H9 (cell line): ENCODE results near the gene EPC2. TPM values are rescaled to one million over a fixed set of nuclear protein-coding genes. Genes with fewer than 3 reads are reported as not detected.

ENCODE experiments used
- DNase-seq: peaks from one replicate; pipeline ENCODE4 v3.0.0-alpha.2; 2017
- H2AFZ ChIP-seq: one replicate; pipeline ENCODE4 v1.6.1; 2013; ENCODE audit warnings: mild to moderate bottlenecking, low read length, control low read depth, moderate library complexity
- H2AK5ac ChIP-seq: 2 replicates; pipeline ENCODE4 v1.6.1; 2013; ENCODE audit warnings: low read length, control low read depth, mixed read lengths; ENCODE audit not compliant: insufficient read length
- H2BK120ac ChIP-seq: one replicate; pipeline ENCODE4 v1.6.1; 2013; ENCODE audit warnings: low read depth, mild to moderate bottlenecking, low read length, control low read depth, inconsistent platforms; ENCODE audit not compliant: poor library complexity, severe bottlenecking
- H2BK12ac ChIP-seq: 2 replicates; pipeline ENCODE4 v1.6.1; 2013; ENCODE audit warnings: low read length, control low read depth, mixed read lengths, low read depth; ENCODE audit not compliant: insufficient read length
- H2BK15ac ChIP-seq: 2 replicates; pipeline ENCODE4 v1.6.1; 2013; ENCODE audit warnings: low read depth, low read length, control low read depth
- H2BK20ac ChIP-seq: one replicate; pipeline ENCODE4 v1.6.1; 2013; ENCODE audit warnings: low read depth, mild to moderate bottlenecking, low read length, control low read depth, inconsistent platforms; ENCODE audit not compliant: poor library complexity, severe bottlenecking
- H2BK5ac ChIP-seq: 2 replicates; pipeline ENCODE4 v1.6.1; 2013; ENCODE audit warnings: low read length, control low read depth, mixed read lengths; ENCODE audit not compliant: insufficient read length
- H3K14ac ChIP-seq: 2 replicates; pipeline ENCODE4 v1.6.1; 2013; ENCODE audit warnings: low read length, control low read depth; ENCODE audit not compliant: insufficient read depth
- H3K18ac ChIP-seq: 2 replicates; pipeline ENCODE4 v1.6.1; 2013; ENCODE audit warnings: low read depth, mild to moderate bottlenecking, mixed read lengths, low read length, control low read depth; ENCODE audit not compliant: insufficient read length
- H3K23ac ChIP-seq: 2 replicates; pipeline ENCODE4 v1.6.1; 2013; ENCODE audit warnings: low read length, control low read depth, mixed read lengths, low read depth; ENCODE audit not compliant: insufficient read length
- H3K23me2 ChIP-seq: 2 replicates; pipeline ENCODE4 v1.6.1; 2013; ENCODE audit warnings: low read depth, mild to moderate bottlenecking, mixed read lengths, low read length, control low read depth; ENCODE audit not compliant: insufficient read length, poor library complexity, severe bottlenecking
- H3K27ac ChIP-seq: 2 replicates; pipeline ENCODE4 v1.5.1; 2013; ENCODE audit warnings: low read length, control low read depth, mixed read lengths, low read depth; ENCODE audit not compliant: insufficient read length
- H3K27me3 ChIP-seq: 2 replicates; pipeline ENCODE4 v1.6.1; 2013; ENCODE audit warnings: low read length, control low read depth, inconsistent platforms; ENCODE audit not compliant: insufficient read depth
- H3K4ac ChIP-seq: 2 replicates; pipeline ENCODE4 v1.6.1; 2013; ENCODE audit warnings: low read depth, mild to moderate bottlenecking, control low read depth, inconsistent platforms, low read length, moderate library complexity
- H3K4me1 ChIP-seq: 2 replicates; pipeline ENCODE4 v1.6.1; 2013; ENCODE audit warnings: low read length, control low read depth, inconsistent platforms; ENCODE audit not compliant: insufficient read depth
- H3K4me2 ChIP-seq: 2 replicates; pipeline ENCODE4 v1.6.1; 2013; ENCODE audit warnings: low read length, control low read depth, mixed read lengths; ENCODE audit not compliant: insufficient read length, insufficient read depth
- H3K56ac ChIP-seq: 2 replicates; pipeline ENCODE4 v1.6.1; 2013; ENCODE audit warnings: low read depth, mild to moderate bottlenecking, mixed read lengths, low read length, control low read depth; ENCODE audit not compliant: insufficient read length
- H3K79me1 ChIP-seq: 2 replicates; pipeline ENCODE4 v1.6.1; 2013; ENCODE audit warnings: low read depth, mild to moderate bottlenecking, moderate library complexity, low read length, control low read depth, inconsistent platforms; ENCODE audit not compliant: insufficient read depth, poor library complexity, severe bottlenecking
- H3K79me2 ChIP-seq: 2 replicates; pipeline ENCODE4 v1.6.1; 2013; ENCODE audit warnings: low read length, control low read depth, inconsistent platforms; ENCODE audit not compliant: insufficient read depth
- H3K9ac ChIP-seq: 2 replicates; pipeline ENCODE4 v1.6.1; 2013; ENCODE audit warnings: low read length, control low read depth, mixed read lengths; ENCODE audit not compliant: insufficient read length; ENCODE audit errors: extremely low read depth
- H3K9me3 ChIP-seq: one replicate; pipeline ENCODE4 v1.6.1; 2013; ENCODE audit warnings: low read depth, low read length, inconsistent platforms; ENCODE audit not compliant: control insufficient read depth
- H3T11ph ChIP-seq: one replicate; pipeline ENCODE4 v1.6.1; 2013; ENCODE audit warnings: mild to moderate bottlenecking, low read length, control low read depth, inconsistent platforms
- H4K20me1 ChIP-seq: one replicate; pipeline ENCODE4 v1.6.1; 2013; ENCODE audit not compliant: control insufficient read depth, insufficient read length, insufficient read depth
- H4K5ac ChIP-seq: 2 replicates; pipeline ENCODE4 v1.6.1; 2013; ENCODE audit warnings: low read depth, mild to moderate bottlenecking, mixed read lengths, low read length, control low read depth; ENCODE audit not compliant: insufficient read length
- H4K8ac ChIP-seq: replicated peaks from 2 replicates; pipeline ENCODE4 v1.6.1; 2013; ENCODE audit warnings: low read length, control low read depth, mixed read lengths, low read depth; ENCODE audit not compliant: insufficient read length
- H4K91ac ChIP-seq: 2 replicates; pipeline ENCODE4 v1.6.1; 2013; ENCODE audit warnings: low read depth, mild to moderate bottlenecking, moderate library complexity, mixed read lengths, low read length, control low read depth; ENCODE audit not compliant: insufficient read length
- H3K27ac Mint-ChIP-seq, 3 experiments: 2 replicates in 2 of 3; 3 replicates in 1 of 3; pipeline ENCODE4 v1.8.0; 2020 to 2021; ENCODE audit warnings: mixed read lengths in 3 of 3, mild to moderate bottlenecking in 1 of 3, moderate library complexity in 1 of 3
- H3K27me3 Mint-ChIP-seq: 2 replicates; pipeline ENCODE4 v1.8.0; 2021; ENCODE audit warnings: low read depth, mild to moderate bottlenecking, moderate library complexity, mixed read lengths
- H3K36me3 Mint-ChIP-seq, 3 experiments: 2 replicates in 2 of 3; 3 replicates in 1 of 3; pipeline ENCODE4 v1.8.0; 2020 to 2021; ENCODE audit warnings: low read depth in 3 of 3, mixed read lengths in 3 of 3; ENCODE audit not compliant: insufficient read depth in 1 of 3
- H3K4me1 Mint-ChIP-seq, 2 experiments: 2 replicates each; pipeline ENCODE4 v1.8.0; 2020; ENCODE audit warnings: mixed read lengths in 2 of 2
- H3K4me3 Mint-ChIP-seq, 2 experiments: 2 replicates in 1 of 2; 3 replicates in 1 of 2; pipeline ENCODE4 v1.8.0; 2020 to 2021; ENCODE audit warnings: mild to moderate bottlenecking in 2 of 2, mixed read lengths in 2 of 2, moderate library complexity in 1 of 2
- H3K9me3 Mint-ChIP-seq, 2 experiments: 2 replicates in 1 of 2; 3 replicates in 1 of 2; pipeline ENCODE4 v1.8.0; 2020; ENCODE audit warnings: mild to moderate bottlenecking in 2 of 2, mixed read lengths in 2 of 2, moderate library complexity in 1 of 2
- CTCF ChIP-seq: fragments of 200-600 bp; sonication (generic); conservative IDR thresholded peaks from 3 replicates; pipeline ENCODE4 v1.8.0; 2021; ENCODE audit warnings: antibody characterized with exemption, mild to moderate bottlenecking
- WGBS: extraction: QIAGEN DNeasy Blood & Tissue Kit; methylation state at CpG from one replicate; pipeline ENCODE4 v1.1.7; 2013; ENCODE audit warnings: missing lambda C conversion rate, low lambda C conversion rate, mixed read lengths; ENCODE audit not compliant: insufficient read length; ENCODE audit errors: extremely low coverage; 5-methylcytosine and 5-hydroxymethylcytosine counted together
- total RNA-seq: library from RNA; stranded (reverse); gene quantifications from 2 replicates; pipeline ENCODE4 v1.2.1, GENCODE V29; 2021

EPC2 gene
- total RNA-seq, 1 experiment from 2014 or later, result 31.3 TPM

DNA sequence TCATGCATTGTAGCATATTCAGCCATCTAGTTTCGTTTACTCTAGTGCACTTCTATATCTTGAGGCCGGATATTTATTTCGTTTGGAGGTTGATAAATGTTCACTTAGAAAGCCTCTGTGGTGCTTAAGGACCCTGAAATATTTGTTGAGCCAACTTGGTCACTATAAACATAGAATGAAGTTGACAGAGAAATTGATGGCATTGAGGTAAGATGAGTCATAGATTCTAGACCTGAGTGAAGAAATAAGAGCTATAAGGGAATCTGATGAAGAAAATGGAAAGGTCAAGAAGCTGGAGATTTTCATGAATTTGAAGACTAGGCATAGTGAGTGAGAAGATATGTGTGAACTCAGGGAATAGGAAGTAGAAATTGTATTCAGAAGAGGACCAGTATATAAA lies 35.9 kb downstream of the EPC2 start:
- H3K79me1 ChIP-seq, result peaks cover 3% of the 10 kb centered on the region
- peak overlapping the region in 1 of 3 experiments; percentile 2; a peak in 1 of 7 replicates for H3K27ac Mint-ChIP-seq
- no peak overlapping the region for H2BK20ac ChIP-seq
- no peak overlapping the region for H3K9ac ChIP-seq
- H3K4me1 ChIP-seq, result peaks cover 3% of the 10 kb centered on the region; the same call in 1 of the 2 replicates
- H3K4me3 Mint-ChIP-seq, result no peak overlapping the region
- H4K91ac ChIP-seq, result no peak overlapping the region
- no peaks in the 10 kb centered on the region for H4K20me1 ChIP-seq
- H3K27me3 ChIP-seq, result no peaks in the 10 kb centered on the region
- H2BK12ac ChIP-seq, result no peak overlapping the region
- H3K23ac ChIP-seq, result no peak overlapping the region
- no peak overlapping the region for H3K27ac ChIP-seq
- H3K9me3 Mint-ChIP-seq, result no peaks in the 10 kb centered on the region; a peak in 1 of 5 replicates
- no peak for TF ChIP-seq CTCF
- WGBS, result no CpG with 5 or more reads among the region's 3 CpGs
- no peak overlapping the region for H2BK15ac ChIP-seq
- no peak overlapping the region for H2AFZ ChIP-seq
- no peak overlapping the region for H3K14ac ChIP-seq
- H3K4ac ChIP-seq, result no peak overlapping the region
- no peaks in the 10 kb centered on the region for H3K23me2 ChIP-seq
- H3K79me2 ChIP-seq, result peaks cover 37% of the 10 kb centered on the region; the same call in 1 of the 2 replicates
- no peaks in the 10 kb centered on the region for H3K27me3 Mint-ChIP-seq
- H4K8ac ChIP-seq, result no peak overlapping the region
- no peak overlapping the region for H2BK5ac ChIP-seq
- no peak overlapping the region for H3K56ac ChIP-seq
- H3K36me3 Mint-ChIP-seq, result peaks cover 3 to 11% (median 5%) of the 10 kb centered on the region in 3 experiments; a peak in 5 of 7 replicates
- no peak overlapping the region for H4K5ac ChIP-seq
- no peak for DNase-seq
- no peak overlapping the region for H3K4me2 ChIP-seq
- no peak overlapping the region for H2BK120ac ChIP-seq
- H3T11ph ChIP-seq, result no peak overlapping the region
- no peak overlapping the region for H3K18ac ChIP-seq
- peaks cover 25% of the 10 kb centered on the region in 2 experiments for H3K4me1 Mint-ChIP-seq
- H2AK5ac ChIP-seq, result no peak overlapping the region
- no peaks in the 10 kb centered on the region for H3K9me3 ChIP-seq
